Stimulated activated CD4-positive, alpha-beta T cell treated with anti-CD3 and anti-CD28 coated beads, Interleukin-2, amount 100 ng/mL, for 48 hours (primary cell): Measurements from ENCODE around the gene GLYATL2.

Experiments
- DNase-seq, 2 donors: peaks; one replicate each; pipeline ENCODE4 v3.0.0-alpha.2; 2020

GLYATL2 gene, protein sequence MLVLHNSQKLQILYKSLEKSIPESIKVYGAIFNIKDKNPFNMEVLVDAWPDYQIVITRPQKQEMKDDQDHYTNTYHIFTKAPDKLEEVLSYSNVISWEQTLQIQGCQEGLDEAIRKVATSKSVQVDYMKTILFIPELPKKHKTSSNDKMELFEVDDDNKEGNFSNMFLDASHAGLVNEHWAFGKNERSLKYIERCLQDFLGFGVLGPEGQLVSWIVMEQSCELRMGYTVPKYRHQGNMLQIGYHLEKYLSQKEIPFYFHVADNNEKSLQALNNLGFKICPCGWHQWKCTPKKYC

DNA sequence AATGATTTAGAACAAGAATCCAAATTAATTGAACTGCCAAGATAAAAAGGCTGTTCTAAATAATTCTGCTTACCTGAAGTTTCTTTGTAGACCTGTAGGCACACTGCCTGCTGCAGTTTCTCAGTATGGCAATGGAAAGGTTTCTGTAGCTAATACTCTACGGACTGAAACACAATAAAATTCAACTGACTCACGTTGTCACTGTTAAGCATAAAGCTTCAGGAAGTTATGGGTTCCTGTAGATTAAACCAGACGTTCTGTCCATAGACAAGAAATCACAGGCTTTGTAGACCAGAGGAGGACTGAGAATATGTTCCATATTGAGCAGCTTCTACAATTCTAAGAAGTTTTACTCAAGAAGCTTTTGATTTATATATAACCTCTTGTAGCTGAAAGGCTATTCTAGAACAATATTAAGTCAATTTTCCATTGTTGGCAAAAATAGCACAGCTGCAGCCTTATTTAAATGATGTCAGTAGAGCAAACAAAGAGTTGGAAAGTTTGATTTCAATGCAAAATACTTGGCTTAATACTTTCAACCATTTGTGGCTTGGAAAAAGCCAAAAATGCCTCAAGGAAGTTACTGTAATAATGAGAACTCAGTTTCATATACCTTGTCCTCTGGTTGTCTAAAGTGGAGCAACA lies at the start of gene GLYATL2:
TSS of gene GLYATL2 (minus strand) at position 344 of the 645 bp plus-strand sequence. CDS start 5,092 bp downstream, outside the sequence.
- no peak for DNase-seq

DNA sequence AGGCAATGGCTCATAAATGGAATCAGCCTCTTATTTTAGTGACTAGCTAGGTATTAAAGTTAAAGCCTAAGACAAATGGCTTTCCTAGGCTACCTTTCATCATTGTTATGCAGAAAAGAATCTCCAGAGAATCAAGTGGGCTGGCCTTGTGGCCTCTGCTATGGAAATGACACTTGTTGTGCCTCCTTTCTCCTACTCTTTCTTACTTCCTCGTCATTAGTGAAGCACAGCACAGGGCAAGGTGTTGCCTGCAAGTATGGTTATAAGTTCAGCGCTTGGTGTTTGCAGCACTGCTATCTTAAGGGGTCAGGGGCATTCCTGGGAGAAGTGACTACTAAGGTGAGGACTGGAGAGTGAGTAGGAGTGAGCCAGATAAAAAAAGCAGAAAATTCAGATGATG lies 49.4 kb upstream of the GLYATL2 start:
- no peak for DNase-seq

DNA sequence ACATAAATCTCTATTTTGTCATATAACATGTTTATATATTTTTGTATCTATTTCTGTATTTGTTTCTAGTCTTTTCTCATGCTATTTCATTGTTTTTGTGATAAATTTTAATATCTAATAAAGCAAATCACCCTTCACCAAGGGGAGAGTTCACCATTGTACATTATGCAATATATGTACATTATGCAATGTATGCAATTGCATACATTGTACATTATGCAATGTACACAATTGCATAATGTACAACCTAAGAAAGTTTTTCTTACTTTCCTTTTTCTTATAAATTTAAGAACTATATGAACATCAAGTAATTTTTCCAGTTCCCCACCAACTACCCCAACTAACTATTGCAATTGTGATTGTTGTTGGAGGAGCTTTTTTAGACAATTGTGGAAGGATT lies 44.1 kb upstream of the GLYATL2 start:
- no peak for DNase-seq

DNA sequence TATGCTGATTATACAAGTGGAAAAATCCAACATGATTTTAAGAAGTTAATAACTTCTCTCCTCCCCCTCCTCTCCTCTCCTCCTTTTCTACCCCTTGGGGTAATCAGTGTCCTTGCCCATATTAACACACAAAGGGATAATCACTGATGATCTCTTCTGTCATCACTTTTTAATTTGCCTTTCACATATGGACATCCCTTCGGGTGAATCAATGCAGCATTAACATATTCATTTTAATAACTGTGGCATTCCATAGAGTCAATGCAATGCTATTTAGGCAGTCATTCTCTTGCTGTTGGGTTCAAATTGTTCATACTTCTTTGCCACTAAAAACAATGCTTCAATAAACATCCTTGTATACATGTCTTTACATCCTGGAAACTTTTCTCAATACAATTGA lies 42.9 kb upstream of the GLYATL2 start:
- no peak for DNase-seq

DNA sequence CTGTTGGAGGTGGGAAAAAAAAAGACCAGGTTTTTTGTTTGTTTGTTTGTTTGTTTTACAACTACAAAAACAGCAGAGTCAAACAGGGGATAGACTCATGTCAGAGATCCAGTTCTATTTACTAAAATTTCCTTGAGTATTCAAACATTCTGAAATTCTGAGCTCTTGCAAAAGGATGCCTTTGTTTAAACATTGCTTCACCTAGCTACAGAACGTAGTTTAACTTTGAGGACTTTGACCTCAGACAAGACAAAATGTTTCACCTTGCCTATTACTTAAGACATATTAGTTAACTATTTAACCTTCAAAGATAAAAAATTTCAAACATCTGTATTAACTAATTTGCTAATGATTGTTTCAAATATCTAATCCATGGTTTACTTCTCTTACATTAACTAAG lies 36.1 kb upstream of the GLYATL2 start:
- no peak for DNase-seq

DNA sequence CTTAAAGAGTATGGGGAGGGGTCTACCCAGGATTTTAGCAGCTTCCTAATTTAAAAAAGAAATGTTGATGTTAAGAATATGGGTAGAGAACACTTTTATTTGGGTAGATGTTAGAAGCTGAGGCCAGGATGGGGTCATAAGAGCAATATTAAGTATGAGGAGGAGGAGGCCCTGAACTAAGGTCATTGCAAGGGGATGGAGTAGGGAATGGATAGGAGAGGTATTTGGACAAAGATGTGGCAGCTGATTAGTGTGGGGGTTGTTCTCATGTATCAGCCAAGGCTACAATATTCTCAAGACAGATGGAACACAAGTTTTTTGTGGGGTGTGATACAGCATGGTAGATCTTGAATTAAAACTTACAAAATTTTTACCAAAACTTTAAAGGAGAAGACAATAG lies 35.7 kb upstream of the GLYATL2 start:
- no peak for DNase-seq

DNA sequence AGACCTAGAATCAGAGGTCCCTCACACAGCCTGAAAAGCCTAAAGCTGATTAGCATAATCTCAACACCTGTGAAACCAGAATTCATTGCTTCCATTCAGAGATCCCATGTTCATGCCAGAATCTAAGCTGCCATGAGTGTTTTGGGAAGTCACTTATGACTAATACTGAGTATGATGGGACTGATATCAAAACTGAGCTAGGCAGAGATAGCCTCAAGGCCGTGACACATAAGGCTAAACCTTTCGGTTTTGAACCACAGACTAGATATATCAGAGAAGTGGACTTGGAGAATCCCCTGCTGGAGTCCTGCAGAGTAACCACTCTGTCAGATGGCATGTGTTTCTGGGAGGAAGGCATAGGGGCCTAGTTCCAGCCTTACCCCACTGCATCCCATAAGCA lies 23.1 kb upstream of the GLYATL2 start:
- DNase-seq, result no peak

DNA sequence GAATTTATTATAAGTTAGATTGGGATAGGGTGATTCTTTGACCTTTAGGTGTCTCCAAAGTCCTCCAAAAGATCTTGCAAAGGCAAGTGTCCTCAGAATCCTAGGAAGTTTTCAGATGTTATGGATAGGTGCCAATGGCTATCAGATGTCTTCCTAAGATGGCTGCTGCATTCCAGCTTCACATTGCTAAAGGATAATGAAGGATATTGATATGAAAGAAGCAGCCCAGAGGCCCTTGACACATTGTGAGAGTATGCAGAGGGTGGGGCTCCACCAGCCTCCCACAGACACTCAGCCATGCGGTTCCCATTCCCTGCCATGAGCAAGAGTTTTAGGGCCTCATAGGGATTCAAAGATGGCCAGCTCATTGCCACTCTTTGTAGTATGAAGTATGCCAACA lies 22.3 kb upstream of the GLYATL2 start:
- DNase-seq, result no peak

DNA sequence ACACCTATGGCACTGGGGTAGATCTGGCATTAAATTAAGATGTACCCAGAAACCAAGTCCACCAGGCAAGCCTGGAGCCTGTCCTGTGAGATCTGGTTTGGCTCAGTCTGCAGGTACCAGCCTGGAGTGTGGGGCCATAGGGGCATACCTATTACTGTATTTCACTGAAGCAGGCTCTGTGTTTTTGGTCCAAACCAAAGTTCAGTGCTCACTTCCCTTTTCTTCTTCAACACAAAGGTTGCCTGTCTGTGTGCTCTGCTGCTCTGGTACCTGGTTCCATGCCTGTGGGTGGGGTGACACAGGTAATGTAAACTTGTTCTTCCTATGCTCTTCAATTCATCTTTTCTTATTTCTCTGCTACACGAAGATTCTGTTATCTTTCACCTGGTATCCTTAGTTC lies 19.8 kb upstream of the GLYATL2 start:
- no peak for DNase-seq

DNA sequence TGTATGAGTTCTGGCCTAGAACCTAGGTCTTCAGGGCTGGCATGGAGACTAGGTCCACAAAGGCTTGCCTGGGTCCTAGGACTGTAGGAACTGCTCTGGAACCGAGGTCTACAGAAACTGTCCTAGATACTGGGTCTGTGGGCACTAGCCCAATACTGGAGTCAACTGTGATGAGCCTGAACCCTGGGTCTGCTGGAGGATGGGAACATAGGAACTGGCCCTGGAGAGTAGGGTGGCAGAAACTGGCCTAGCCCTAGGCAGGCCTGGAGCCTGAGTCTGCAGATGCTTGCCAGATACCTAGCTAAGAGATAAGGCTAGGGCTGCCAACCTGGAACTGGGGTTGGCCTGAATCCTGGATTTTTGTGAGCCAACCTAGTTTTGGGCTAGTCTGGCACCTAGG lies 19.2 kb upstream of the GLYATL2 start:
- no peak for DNase-seq

DNA sequence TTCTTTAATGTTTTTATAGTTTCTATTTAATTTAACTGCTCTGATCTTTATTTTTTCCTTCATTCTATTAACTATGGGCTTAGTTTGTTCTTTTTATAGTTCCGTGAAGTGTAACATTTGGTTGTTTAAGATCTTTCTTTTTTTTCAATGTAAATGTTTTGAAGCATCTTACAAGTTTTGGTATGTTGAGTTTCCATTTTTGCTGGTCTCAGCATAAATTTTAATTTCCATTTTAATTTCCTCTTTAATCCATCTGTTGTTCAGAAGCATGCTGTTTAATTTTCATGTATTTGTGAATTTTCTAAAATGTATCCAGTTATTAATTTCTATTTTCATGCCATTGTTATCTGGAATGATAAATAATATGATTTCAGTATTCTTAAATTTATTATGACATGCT lies 17.0 kb upstream of the GLYATL2 start:
- no peak for DNase-seq

DNA sequence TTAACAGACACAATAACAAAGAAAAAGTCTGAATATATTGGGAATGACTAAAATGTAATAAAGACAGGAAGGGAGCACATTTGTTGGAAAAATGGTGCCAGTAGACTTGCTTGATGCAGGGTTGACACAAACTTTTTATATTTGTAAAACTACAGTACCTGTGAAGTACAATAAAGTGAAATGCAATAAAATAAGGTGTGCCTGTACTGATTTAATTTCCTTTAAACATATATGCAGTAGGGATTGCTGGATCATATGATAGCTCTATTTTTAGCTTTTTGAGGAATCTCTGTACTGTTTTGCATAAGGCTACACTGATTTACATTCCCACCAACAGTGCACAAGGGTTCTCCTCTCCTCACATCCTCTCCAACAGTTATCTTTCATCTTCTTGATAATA lies 12.3 kb upstream of the GLYATL2 start:
- no peak for DNase-seq

DNA sequence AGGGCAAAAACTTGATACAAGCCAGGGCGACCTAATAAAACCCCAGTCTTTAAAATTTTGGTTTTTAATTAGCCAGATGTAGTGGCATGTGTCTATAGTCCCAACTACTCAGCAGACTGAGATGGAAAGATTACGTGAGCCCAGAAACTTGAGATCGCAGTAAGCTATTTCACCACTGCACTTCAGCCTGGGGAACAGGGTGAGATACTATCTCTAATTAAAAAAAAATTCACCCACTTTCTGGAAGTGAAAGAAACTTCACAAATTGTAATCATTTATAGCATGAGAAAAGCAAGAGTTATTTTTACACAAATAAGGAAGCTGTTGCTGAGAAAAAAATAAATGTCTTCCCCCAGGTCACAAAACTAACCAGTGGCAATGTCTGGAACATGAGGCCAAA lies 882 bp upstream of the GLYATL2 start:
- no peak for DNase-seq

DNA sequence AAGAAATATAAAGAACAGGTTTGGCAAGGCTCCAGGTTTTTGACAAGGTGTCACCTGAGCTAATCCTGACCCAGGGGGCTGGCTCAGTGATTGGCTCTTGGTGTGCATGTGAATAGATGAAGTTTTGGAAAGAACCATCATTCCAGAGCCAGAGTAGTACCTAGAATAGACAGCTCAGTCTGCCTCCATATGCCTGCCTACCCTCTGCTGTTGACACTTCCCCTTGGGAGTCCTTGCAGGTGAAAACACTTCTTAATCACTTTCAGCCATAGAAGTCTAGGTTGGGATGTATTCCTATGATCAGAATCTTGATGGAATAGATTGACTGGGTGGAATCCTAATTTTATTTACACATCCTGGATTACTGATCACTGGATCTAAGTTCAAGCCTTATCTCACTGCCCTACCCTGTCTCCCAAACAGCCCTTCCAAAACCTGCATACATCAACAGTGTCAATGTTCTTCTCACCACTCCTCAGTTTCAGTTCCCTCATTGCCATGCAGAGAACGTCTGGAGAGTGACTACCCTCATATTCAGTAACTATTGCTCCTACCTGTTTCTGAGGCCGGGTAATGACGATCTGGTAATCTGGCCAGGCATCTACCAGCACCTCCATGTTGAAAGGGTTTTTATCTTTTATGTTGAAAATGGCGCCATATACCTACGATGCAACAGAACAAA lies 6.7 kb downstream of the GLYATL2 start:
- DNase-seq, result no peak

DNA sequence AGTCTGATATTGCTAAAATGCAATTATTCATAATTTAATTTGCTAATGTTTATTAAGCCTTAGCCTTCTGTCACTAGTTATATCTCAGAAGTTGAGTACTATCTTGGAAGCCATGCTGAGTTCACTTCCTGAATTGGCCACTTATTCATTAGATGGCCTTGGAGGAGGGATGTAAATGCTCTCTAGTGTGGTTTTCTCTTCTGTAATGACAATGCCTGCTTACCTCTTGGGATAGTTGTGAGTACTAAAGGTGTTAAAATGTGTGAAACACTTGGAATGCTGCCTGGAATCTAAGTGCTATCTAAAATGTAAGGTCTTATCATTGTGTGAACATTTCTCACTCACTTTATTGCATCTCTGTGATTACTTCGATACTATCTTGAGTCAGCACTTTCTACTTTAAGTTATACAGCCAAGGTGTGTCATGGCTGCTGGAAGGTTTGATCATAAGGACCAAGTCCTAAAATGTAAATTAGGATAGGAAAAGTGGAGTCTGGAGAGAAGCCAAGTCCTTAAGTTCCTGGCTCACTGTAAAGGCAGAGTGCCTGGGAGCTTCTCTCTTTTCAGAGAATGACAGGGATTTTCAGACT lies 12.4 kb downstream of the GLYATL2 start:
- DNase-seq, result no peak

DNA sequence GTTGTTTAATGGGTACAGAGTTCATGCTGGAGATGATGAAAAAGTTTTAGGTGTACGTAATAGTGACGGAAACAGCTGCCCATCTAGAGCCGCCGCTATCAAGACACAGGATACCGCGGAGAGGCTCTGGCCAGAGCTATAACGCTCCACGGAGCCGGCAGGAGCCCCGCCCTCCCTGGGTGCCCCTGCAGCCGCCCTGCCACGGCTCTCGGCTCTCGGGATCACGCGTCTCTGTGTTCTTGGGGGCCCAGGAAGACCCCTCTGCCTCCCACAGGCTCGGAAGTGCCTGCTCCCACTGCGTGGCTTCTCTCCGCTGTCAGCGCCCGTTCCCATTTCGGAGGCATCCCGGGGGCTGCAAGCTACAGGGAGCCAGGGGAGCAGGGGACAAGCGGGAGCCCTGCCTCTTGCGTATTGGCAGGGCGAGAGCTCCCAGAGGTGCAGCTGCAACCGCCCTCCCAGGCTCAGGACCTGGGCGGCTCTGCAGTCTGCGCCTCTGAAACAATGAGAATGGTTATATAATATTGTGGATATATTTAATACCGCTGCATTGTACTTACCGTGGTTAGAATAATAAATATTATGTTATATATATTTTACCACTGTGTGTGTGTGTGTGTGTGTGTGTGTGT lies 13.7 kb downstream of the GLYATL2 start:
- DNase-seq, result no peak

DNA sequence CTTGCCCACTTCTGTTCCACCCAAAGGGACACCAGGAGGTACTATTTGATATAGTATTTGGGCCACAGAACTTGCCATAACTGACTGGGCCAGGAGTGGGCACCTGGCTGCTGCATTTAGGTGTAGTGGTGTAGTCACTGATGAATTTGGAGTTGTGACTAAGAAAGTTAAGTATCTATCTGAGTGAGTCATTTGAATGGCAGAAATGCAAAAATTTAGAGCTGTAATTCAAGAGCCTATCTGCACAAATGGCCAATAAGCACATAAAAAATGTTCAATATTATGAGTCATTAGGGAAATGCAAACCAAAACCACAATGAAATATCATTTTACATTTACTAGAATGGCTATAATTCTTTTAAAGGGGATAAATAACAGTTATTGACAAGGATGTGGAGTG lies 14.7 kb downstream of the GLYATL2 start:
- DNase-seq, result no peak

DNA sequence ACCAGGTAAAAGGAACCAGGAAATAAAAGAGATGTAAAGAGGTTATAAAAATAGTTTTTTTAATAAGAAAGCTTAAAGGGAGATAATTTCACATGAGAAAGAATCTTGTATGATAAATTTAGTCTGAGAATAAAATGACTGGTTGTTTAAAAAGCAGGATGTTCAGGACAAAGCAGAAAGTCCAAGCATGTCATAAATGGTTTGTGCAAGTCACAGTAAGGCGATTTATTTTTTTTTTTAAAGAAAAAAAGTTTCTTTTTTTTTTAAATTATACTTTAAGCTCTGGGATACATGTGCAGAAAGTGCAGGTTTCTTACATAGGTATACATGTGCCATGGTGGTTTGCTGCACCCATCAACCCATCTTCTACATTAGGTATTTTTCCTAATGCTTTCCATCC lies 30.8 kb downstream of the GLYATL2 start:
- DNase-seq, result no peak

DNA sequence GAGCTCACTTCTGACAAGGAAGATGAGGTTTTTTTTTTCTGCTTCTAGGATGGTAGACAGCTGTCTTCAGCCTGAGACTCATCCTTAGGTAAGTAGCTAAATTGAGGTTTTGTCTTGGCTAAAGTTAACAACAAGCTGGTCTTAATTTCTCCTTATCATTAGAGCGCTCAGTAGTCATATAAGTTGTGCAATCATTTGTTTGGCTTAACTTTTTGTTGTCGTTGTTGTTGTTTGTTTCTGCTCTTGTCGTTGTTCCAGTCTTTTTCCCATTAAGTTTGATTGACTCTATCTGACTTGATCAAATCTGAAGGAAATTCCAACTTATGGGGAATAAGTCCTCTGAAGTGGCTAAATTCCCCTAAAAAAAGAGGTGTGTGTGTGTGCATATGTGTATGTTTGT lies 33.0 kb downstream of the GLYATL2 start:
- no peak for DNase-seq

DNA sequence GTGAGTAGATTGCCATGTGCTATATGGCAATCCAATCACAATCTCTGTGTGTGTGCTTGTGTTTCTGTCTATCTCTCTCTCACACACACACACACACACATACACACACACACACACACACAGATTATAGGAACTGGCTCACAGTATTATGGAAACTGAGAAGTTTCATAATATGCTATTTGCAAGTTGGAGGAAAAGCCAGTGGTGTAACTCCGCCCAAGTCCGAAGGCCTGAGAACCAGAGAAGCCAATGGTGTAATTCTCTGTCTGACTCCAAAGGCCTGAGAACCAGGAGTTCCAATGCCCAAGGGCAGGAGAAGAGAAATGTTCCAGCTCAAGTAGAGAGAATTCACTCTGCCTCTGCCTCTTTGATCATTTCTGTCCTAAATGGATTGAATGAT lies 37.2 kb downstream of the GLYATL2 start:
- DNase-seq, result no peak

DNA sequence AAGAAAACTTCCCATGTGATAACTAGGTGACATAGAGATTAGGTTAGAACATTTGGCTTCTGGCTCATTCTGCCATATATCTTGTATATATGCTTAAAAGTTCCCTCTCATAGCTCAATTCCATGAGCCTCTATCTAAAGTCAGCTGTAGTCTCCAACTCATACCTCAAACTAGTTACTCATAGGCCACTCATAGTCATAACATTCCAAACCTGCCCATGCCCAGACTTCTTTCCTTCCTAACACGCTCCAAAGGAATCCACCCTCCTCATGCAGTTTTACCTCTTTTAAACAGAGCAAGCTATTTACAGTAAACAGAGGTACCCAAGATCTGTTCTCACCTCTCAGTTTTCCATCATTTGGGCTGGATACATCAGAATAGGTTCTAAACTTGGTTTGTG lies 39.4 kb downstream of the GLYATL2 start:
- no peak for DNase-seq

DNA sequence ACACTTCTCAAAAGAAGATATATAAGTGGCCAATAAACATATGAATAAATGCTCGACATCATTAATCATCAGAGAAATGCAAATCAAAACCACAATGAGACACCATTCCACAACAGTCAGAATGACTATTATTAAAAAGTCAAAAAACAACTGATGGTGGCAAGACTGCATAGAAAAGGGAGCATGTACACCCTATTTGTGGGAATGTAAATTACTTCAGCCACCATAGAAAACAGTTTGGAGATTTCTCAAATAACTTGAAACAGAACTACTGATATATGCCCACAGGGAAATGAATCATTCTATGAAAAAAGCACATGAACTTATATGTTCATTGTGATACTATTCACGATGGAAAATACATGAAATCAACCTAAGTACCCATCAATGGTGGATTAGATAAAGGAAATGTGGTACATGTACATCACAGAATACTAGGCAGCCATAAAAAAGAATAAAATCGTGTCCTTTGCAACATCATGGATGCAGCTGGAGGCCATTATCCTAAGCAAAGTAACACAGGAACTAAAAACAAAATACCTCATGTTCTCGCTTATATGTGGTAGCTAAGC lies 42.4 kb downstream of the GLYATL2 start:
- DNase-seq, result no peak

DNA sequence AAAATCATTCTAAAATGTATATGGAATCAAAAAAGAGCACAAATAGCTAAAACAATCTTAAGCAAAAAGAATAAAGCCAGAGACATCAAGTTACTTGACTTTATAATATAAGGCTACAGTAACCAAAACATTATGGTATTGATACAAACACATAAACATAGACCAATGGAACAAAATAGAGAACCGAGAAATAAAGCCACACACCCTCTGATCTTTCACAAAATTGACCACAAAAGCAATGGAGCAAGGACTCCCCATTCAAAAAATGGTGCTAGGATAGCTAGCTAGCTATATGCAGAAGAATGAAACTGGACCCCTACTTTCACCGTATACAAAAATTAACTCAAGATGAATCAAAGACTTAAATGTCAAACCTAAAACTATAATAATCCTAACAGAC lies 43.2 kb downstream of the GLYATL2 start:
- DNase-seq, result no peak
